NCI-H748 treated with DMSO at 0.1 percent for 48 hours (cell line): ENCODE results near the gene ANO8.

Source experiments
- DNase-seq: peaks from one replicate; lab custom pipeline; 2025; lab: John Stamatoyannopoulos, UW

ANO8 gene

GRCh38 chr19:17346109-17346671 is 11.5 kb upstream of the ANO8 start:
- peak; percentile 2 for DNase-seq

- DNase-seq = no peak
These were observed 7.2 kb upstream of the ANO8 start for GRCh38 chr19:17341845-17342244.

- DNase-seq = no peak
These were observed 6.7 kb upstream of the ANO8 start for GRCh38 chr19:17341386-17341785.

- DNase-seq = no peak
These were observed 6.3 kb upstream of the ANO8 start for GRCh38 chr19:17340871-17341357.

- DNase-seq = no peak
These were observed 5.7 kb upstream of the ANO8 start for GRCh38 chr19:17340302-17340870.

GRCh38 chr19:17339088-17339741 is 4.6 kb upstream of the ANO8 start:
- DNase-seq = no peak

- DNase-seq = no peak
These were observed 3.9 kb upstream of the ANO8 start for GRCh38 chr19:17338433-17339078.

GRCh38 chr19:17337675-17338432 is 3.2 kb upstream of the ANO8 start:
- DNase-seq = no peak

GRCh38 chr19:17336872-17337674 is 2.4 kb upstream of the ANO8 start, which contains the start of gene GTPBP3:
GTPBP3 (plus strand) TSS chr19:17337553; CDS start chr19:17337612, 59 bp downstream.
- DNase-seq = peak; percentile 95

- no peak for DNase-seq
These were observed 920 bp upstream of the ANO8 start for GRCh38 chr19:17335575-17335974.

GRCh38 chr19:17333611-17334413 is 843 bp downstream of the ANO8 start:
- no peak for DNase-seq

- no peak for DNase-seq
These were observed 1.7 kb downstream of the ANO8 start for GRCh38 chr19:17332677-17333581.

GRCh38 chr19:17332360-17332676 is 2.3 kb downstream of the ANO8 start:
- no peak for DNase-seq

GRCh38 chr19:17331045-17331558 is 3.6 kb downstream of the ANO8 start:
- DNase-seq = no peak

- no peak for DNase-seq
These were observed 4.2 kb downstream of the ANO8 start for GRCh38 chr19:17330262-17331044.

- no peak for DNase-seq
These were observed 5.0 kb downstream of the ANO8 start for GRCh38 chr19:17329366-17330261.
